ENCODE results near the gene OXT.

DNA sequence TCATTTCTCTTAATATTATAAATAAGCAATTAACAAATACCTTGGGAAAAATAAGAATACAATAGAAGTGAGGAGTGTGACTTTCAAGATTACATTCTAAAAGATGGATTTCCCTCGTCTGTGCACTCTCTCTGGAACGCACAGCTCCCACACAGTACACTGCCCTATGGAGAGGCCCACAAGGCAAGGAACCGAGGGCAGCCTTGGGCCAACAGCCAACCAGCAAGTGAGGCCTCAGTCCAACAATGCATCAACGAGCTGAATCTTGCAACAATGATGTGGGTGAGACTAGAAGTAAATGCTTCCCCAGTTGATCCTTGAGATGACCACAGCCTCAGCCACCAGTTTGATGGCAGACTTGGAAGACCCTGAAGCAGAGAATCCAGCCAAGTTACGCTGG lies 47.6 kb downstream of the OXT start:
- TF ChIP-seq CTCF (conservative IDR thresholded peaks at IDR 0.05; ENCODE audit: low read length) (no peak), EZH2phosphoT487 (IDR thresholded peaks at IDR 0.05; ENCODE audit: borderline replicate concordance, low read depth, low read length) (no peak)
